Erythroblast (primary cell): ENCODE measurements around the gene CALCOCO2.

Source experiments
- DNase-seq, 2 experiments: peaks; one replicate each; lab custom pipeline; 2025; lab: John Stamatoyannopoulos, UW
- GATA1 ChIP-seq: IDR thresholded peaks from 2 replicates; pipeline ENCODE4 v1.6.1; 2011; ENCODE audit warnings: low read depth, mild to moderate bottlenecking, control low read depth, low read length, moderate library complexity
- POLR2A ChIP-seq: IDR thresholded peaks from 2 replicates; pipeline ENCODE4 v1.6.1; 2011; ENCODE audit warnings: mild to moderate bottlenecking, low read length

CALCOCO2 gene

DNA sequence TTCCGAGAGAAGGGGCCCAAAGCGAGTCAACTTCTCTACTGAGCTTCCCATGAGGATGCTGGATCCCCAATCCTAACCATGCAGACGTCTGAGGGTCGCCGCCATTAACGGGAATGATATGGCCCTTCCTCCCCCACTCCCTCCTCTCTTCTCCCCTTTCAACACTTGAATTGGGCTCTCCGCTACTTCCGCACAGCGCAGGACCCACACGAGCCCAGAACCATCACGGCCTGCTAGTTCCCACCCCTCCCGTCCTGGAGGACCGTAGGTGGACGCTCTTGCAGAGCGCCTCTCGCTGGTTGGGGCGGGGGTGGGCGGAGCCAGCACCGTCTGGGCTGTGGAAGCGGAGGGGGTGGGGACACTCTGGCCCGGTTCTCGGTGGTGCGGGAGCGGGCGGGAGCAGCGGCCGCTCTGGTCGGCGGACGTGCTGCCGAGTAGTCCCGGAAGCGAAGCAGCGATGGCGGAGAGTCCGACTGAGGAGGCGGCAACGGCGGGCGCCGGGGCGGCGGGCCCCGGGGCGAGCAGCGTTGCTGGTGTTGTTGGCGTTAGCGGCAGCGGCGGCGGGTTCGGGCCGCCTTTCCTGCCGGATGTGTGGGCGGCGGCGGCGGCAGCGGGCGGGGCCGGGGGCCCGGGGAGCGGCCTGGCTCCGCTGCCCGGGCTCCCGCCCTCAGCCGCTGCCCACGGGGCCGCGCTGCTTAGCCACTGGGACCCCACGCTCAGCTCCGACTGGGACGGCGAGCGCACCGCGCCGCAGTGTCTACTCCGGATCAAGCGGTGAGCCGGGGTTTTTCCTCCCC, 77.4 kb downstream of the CALCOCO2 start, which contains the start of gene UBE2Z:
Gene UBE2Z (plus strand): TSS at position 361 of the 797 bp plus-strand sequence. CDS start 97 bp downstream, at position 458.
- no peak for TF ChIP-seq GATA1
- TF ChIP-seq POLR2A, result peak; percentile 98
- DNase-seq, result peak; percentile 96 to 98

DNA sequence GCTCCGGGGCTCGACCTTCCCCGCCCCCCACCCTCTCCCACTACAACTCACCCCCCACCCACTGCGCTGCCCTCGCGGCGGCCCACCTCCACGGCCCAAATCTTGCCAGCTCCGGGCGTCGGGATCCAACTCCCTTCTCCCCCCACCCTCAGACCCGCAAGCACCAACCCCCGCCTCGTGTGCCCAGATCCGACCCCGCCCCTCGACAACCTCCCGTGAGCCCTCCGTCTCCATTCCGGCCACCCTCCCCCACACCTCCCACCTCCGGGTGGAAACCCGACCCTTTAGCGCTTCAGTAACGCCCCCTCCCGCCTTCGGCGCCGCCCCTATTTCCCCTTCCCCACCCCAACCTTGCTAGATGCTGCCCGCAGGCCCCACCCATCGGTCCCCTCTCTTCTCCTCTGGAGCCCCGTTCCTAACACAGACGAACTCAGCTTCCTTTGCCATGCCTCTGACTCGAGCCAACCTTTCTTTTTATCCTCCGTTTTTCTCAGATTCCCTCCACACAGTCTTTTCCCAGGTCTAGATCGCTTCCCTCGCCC, 78.1 kb downstream of the CALCOCO2 start:
- DNase-seq, result peak; percentile 74 to 76
- TF ChIP-seq GATA1, result no peak
- TF ChIP-seq POLR2A, result no peak

DNA sequence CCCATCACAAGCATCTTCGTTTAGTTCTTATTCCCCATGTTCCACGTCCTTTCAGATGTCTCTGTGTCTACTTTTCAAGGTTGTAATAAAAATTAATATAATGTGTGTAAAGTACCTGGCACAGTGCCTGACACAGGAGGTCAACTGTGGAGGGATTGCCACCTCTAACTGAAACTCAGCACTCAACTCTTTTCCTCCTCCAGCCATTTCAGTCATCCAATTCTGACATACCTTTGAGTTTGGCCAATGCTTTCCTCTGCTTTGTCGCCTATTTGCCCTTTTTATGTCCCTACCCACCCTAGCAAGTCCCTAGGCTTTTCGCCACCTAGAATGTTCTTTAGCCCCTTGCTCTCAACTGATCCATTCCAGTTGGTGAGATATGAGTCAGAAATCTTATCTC, 78.9 kb downstream of the CALCOCO2 start:
- peak; percentile 19 to 28 for DNase-seq
- TF ChIP-seq GATA1 (no peak), POLR2A (no peak)

DNA sequence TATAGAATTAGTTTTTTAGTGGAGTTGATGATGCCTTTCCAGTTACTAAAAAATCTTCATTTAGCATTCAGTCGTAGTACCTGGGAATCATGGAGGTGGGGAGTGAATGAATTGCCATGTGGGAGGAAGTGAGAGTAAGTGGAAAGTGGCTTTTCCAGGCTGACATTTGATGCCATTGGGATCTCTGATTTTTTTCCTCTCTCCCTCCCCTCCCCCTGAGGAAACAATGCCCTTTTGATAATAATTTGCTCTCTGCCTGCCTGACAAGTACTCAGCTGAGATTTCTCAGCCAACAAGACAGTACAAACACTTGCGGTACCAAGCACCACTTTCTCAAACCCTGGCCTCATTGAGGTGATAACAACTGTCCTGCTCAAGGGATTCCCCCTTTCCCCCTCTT, 79.5 kb downstream of the CALCOCO2 start:
- no peak for DNase-seq
- no peak for TF ChIP-seq GATA1

DNA sequence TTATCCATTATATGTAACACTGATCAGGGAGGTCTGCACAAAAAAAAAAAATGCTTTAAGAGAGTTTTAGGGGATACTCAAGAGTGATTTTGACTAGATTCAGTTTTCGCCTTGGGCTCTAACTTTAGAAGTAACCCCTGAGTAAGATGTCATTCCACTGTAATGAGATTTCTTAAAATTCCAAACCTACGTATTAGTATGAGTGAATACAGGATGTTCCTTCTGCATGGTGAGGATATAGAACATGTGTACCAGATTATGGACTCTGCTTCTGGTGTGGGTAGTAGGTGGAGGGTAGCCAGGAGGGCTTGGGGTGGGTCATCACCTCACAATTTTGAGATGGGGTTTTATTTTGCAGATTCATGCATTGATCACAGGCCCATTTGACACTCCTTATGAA, 81.6 kb downstream of the CALCOCO2 start:
- DNase-seq, result no peak

More for the DNA sequence above, 81.6 kb downstream of the CALCOCO2 start:
- no peak for TF ChIP-seq GATA1
- no peak for TF ChIP-seq POLR2A
